GM12874 (cell line): ENCODE results near the gene DCAF6.

ENCODE experiments used
- CTCF ChIP-seq: IDR thresholded peaks from 2 replicates; pipeline ENCODE4 v1.5.1; 2011; ENCODE audit warnings: low read depth, mild to moderate bottlenecking, control low read depth, low read length, moderate library complexity; ENCODE audit not compliant: insufficient read depth

The DCAF6 gene

GRCh38 chr1:168054117-168054516 lies 117.6 kb downstream of the DCAF6 start:
- no peak for TF ChIP-seq CTCF

- TF ChIP-seq CTCF = no peak
Observed at GRCh38 chr1:168057355-168057754, 120.9 kb downstream of the DCAF6 start.

- TF ChIP-seq CTCF = no peak
Observed at GRCh38 chr1:168057921-168058320, 121.4 kb downstream of the DCAF6 start.

- no peak for TF ChIP-seq CTCF
Observed at GRCh38 chr1:168064216-168064615, 127.7 kb downstream of the DCAF6 start.

GRCh38 chr1:168065506-168065905 lies 129.0 kb downstream of the DCAF6 start:
- no peak for TF ChIP-seq CTCF

- TF ChIP-seq CTCF = no peak
Observed at GRCh38 chr1:168069384-168069783, 132.9 kb downstream of the DCAF6 start.

GRCh38 chr1:168079761-168080160 lies 143.3 kb downstream of the DCAF6 start:
- no peak for TF ChIP-seq CTCF
